ENCODE data around the gene INAVA. TPM values are rescaled to one million over a fixed set of nuclear protein-coding genes. Genes with fewer than 3 reads are reported as not detected.
"Not testable (repeated sequence)": the region's sequence is repeated elsewhere in the genome, so short reads cannot be mapped to it uniquely, and the experiment has no call there.

INAVA gene
- total RNA-seq, 1 donor from 2014 or later: 185 TPM

DNA sequence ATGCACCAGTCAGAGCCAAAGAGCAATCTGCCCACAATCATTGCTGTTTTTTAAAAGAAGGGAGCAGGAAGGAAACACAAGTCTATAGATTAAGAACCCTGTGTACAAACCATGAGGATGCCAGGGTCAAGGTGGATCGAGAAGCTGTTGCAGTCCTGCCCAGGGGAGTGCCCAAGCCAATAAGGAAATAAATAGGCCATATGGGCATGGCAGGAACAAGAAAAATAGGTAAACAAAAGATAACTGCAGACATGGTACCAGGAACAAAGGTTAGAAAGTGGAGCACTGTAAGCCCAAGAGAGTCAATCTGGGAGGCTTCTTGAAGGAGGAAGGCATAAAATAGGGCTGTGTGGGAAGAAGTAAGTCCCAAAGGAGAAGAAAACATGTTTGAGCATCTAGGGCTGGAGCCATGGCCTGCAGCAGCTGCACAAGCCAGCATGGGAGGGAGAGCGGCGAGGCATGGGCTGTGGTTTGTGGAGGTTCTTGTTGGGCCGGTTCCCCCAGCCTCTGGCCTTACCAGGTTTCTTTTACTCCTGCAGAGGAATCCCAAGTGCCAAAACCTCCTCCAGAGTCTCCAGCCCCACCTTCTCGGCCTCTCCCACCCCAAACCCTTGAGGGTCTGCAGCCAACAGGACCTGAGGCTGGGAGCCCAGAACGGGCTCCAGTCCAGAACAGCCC is 13.6 kb downstream of the INAVA start:
- DNase-seq (ENCODE audit: low read depth): no peak
- Histone ChIP-seq H3K36me3 (ENCODE audit: control insufficient read depth, insufficient read depth, low read length) (peaks cover 5% of the 10 kb centered on the region), H3K4me3 (ENCODE audit: low read depth, low read length) (no peak overlapping the region), H3K27me3 (ENCODE audit: control insufficient read depth, insufficient read depth, low read length) (no peaks in the 10 kb centered on the region)
- TF ChIP-seq, protein P1, sequence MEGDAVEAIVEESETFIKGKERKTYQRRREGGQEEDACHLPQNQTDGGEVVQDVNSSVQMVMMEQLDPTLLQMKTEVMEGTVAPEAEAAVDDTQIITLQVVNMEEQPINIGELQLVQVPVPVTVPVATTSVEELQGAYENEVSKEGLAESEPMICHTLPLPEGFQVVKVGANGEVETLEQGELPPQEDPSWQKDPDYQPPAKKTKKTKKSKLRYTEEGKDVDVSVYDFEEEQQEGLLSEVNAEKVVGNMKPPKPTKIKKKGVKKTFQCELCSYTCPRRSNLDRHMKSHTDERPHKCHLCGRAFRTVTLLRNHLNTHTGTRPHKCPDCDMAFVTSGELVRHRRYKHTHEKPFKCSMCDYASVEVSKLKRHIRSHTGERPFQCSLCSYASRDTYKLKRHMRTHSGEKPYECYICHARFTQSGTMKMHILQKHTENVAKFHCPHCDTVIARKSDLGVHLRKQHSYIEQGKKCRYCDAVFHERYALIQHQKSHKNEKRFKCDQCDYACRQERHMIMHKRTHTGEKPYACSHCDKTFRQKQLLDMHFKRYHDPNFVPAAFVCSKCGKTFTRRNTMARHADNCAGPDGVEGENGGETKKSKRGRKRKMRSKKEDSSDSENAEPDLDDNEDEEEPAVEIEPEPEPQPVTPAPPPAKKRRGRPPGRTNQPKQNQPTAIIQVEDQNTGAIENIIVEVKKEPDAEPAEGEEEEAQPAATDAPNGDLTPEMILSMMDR (IDR thresholded peaks at IDR 0.05; ENCODE audit: insufficient read depth, low read length, poor library complexity, severe bottlenecking): no peak

DNA sequence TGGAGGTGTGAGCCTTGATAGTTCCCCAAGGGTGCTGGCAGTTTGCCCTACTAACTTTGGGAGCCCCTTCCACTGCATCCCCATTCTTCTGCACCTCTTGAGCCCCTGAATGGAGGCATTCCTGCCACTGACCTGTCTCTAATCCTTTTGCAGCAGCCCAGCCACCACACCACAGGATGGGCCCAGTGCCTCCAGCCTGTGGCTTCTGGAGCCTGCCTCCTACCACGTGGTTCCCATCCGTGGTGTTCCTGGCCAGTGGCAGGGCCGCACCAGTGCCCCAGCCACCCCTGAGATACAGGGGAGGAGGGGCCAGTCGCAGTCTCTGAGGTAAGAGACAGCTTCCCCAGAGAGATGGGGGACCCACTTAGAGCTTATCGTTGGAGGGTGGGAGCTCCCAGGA is 14.4 kb downstream of the INAVA start:
- H3K27me3 ChIP-seq (ENCODE audit: control insufficient read depth, insufficient read depth, low read length): no peaks in the 10 kb centered on the region
- TF ChIP-seq, protein P1 (IDR thresholded peaks at IDR 0.05; ENCODE audit: insufficient read depth, low read length, poor library complexity, severe bottlenecking): no peak
- no peak overlapping the region for H3K4me3 ChIP-seq (ENCODE audit: low read depth, low read length)
- peaks cover 5% of the 10 kb centered on the region for H3K36me3 ChIP-seq (ENCODE audit: control insufficient read depth, insufficient read depth, low read length)
- no peak for DNase-seq (ENCODE audit: low read depth)

DNA sequence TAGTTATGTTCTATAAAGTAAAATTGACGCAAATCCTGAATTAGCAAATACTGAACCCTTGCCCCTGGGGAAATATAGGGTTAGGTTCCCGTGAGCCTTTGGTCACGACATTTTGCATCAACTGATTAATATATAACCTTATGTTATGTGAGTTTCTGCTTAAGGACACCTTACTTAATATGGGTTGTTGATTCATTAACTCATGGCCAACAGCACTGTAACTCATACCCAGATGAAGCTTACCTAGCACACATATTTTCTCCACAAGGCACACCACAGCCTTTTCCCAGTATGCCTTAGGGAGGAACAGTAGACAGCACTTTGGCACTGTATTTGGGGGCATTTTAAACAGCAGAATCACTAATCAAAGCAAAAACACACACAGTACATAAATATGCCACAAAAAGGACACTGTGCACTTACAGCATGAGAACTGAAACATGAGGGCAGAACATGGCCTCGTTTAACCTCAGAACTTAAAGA is 15.1 kb downstream of the INAVA start:
- Histone ChIP-seq H3K36me3 (ENCODE audit: control insufficient read depth, insufficient read depth, low read length) (peaks cover 5% of the 10 kb centered on the region), H3K27me3 (ENCODE audit: control insufficient read depth, insufficient read depth, low read length) (no peaks in the 10 kb centered on the region), H3K4me3 (ENCODE audit: low read depth, low read length) (no peak overlapping the region)
- TF ChIP-seq, protein P1 (IDR thresholded peaks at IDR 0.05; ENCODE audit: insufficient read depth, low read length, poor library complexity, severe bottlenecking): no peak
- no peak for DNase-seq (ENCODE audit: low read depth)

DNA sequence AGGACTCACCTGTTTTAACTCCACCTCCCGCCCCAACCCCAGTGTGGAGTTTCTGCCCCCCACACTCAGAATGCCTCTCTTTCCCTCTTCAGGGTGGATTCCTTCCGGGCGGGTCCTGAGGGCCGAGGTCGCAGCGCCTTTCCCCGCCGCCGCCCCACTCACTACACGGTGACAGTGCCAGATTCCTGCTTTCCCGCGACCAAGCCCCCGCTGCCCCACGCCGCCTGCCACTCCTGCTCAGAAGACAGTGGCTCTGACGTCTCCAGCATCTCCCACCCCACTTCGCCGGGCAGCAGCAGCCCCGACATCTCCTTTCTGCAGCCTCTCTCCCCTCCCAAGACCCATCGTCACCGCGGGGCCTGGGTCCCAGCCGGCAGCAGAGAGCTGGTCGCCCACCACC is 16.7 kb downstream of the INAVA start:
- Histone ChIP-seq H3K27me3 (ENCODE audit: control insufficient read depth, insufficient read depth, low read length) (no peaks in the 10 kb centered on the region), H3K4me3 (ENCODE audit: low read depth, low read length) (no peak overlapping the region), H3K36me3 (ENCODE audit: control insufficient read depth, insufficient read depth, low read length) (peaks cover 5% of the 10 kb centered on the region)
- TF ChIP-seq, protein P1 (IDR thresholded peaks at IDR 0.05; ENCODE audit: insufficient read depth, low read length, poor library complexity, severe bottlenecking): no peak
- DNase-seq (ENCODE audit: low read depth): no peak

DNA sequence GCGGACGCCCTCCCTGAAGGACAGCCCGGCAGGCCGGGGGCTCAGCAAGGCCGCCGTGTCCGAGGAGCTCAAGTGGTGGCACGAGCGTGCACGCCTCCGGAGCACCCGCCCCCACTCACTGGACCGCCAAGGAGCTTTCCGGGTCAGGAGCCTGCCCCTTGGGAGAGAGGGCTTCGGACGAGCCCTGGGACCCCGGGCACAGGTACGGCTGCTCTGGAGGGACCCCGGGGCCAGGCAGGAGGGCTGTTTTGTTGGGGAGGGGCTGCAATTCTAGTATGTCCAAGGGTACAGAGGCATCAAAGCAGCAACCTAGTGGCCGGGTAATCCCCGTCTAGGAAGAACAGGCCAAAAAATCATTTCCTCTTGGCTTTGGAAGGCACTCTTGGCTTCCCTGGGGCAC is 17.2 kb downstream of the INAVA start:
- not testable (repeated sequence) for H3K4me3 ChIP-seq (ENCODE audit: low read depth, low read length); DNase-seq (ENCODE audit: low read depth); H3K36me3 ChIP-seq (ENCODE audit: control insufficient read depth, insufficient read depth, low read length); H3K27me3 ChIP-seq (ENCODE audit: control insufficient read depth, insufficient read depth, low read length)

DNA sequence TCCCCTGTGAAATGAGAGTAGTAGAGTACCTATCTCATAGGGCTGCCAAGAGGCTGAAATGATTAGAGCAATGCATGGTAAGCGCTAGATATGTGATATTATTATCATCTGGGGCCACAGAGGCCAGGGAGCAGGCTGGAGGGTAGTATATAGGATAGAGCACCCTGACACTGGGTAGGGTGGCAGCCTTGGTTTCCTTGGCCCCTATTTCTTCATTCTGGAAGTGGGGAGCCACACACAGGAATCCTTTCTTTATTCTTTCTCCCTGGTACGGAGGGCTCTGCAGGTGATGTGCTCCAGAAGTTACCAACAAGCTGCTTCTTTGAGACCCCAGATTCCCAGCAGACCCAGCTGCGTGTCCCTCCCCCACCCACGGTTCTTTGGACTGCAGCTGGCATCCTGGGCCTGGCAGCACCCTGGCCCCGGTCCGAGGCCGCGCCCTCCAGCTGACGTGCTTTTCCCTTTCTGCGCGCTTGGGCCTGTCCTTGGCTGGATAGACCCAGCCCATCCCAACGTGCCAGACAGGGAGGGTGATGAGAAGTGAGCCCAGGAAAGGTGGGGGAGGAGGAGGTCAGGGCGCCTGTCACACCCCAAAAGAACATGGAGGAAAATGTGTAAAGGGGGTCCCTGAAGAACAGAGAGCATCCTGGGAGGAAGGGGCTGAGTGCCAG is 18.2 kb downstream of the INAVA start:
- Histone ChIP-seq H3K36me3 (ENCODE audit: control insufficient read depth, insufficient read depth, low read length) (peaks cover 4% of the 10 kb centered on the region), H3K27me3 (ENCODE audit: control insufficient read depth, insufficient read depth, low read length) (no peaks in the 10 kb centered on the region), H3K4me3 (ENCODE audit: low read depth, low read length) (no peak overlapping the region)
- TF ChIP-seq, protein P1 (IDR thresholded peaks at IDR 0.05; ENCODE audit: insufficient read depth, low read length, poor library complexity, severe bottlenecking): no peak
- no peak for DNase-seq (ENCODE audit: low read depth)

All from kidney epithelial cell (primary cell).